K562 (cell line): ENCODE measurements around the gene C19orf67. TPM values are rescaled to one million over a fixed set of nuclear protein-coding genes. Genes with fewer than 3 reads are reported as not detected.

Source experiments
- DACH1 ChIP-seq: fragments of 450-650 bp; IDR thresholded peaks from 2 replicates; pipeline ENCODE4 v1.6.1; 2018; ENCODE audit not compliant: partially characterized antibody
- ETV6 ChIP-seq, 3 experiments: fragments of 150-350 bp in 1 of 3; sonication (generic) in 1 of 3; formaldehyde crosslinking in 1 of 3; IDR thresholded peaks; 2 replicates each; pipeline versions ENCODE4 v1.6.1 to v1.8.0; 2014 to 2022; ENCODE audit warnings: borderline replicate concordance in 2 of 3, low read depth in 2 of 3, antibody characterized with exemption in 1 of 3, low read length in 1 of 3, mild to moderate bottlenecking in 1 of 3, missing genetic modification reagents in 1 of 3
- MECOM ChIP-seq: fragments of 250-450 bp; sonication (Bioruptor Pico); IDR thresholded peaks from 2 replicates; pipeline ENCODE4 v1.8.0; 2022; ENCODE audit warnings: inconsistent platforms
- NCOA2 ChIP-seq, 2 experiments: fragments of 450-650 bp; IDR thresholded peaks; 2 replicates each; pipeline ENCODE4 v1.6.1; 2018; ENCODE audit warnings: mild to moderate bottlenecking in 2 of 2, moderate library complexity in 1 of 2; ENCODE audit not compliant: partially characterized antibody in 2 of 2
- NFRKB ChIP-seq: fragments of 450-650 bp; IDR thresholded peaks from 2 replicates; pipeline ENCODE4 v1.6.1; 2016; ENCODE audit warnings: low read depth
- PHB2 ChIP-seq: fragments of 450-650 bp; IDR thresholded peaks from 2 replicates; pipeline ENCODE4 v1.6.1; 2017; ENCODE audit warnings: low read depth
- POLR3G ChIP-seq: IDR thresholded peaks from 2 replicates; pipeline ENCODE4 v1.6.1; 2011; ENCODE audit not compliant: insufficient read length, insufficient replicate concordance; ENCODE audit errors: extremely low read depth
- PTRF ChIP-seq: fragments of 450-650 bp; IDR thresholded peaks from 2 replicates; pipeline ENCODE4 v1.6.1; 2016; ENCODE audit warnings: mild to moderate bottlenecking, missing genetic modification characterization, missing compliant biosample characterization
- RNF2 ChIP-seq: sonication (generic); IDR thresholded peaks from 2 replicates; pipeline ENCODE4 v1.6.1; 2016
- SAFB ChIP-seq: fragments of 200-400 bp; formaldehyde crosslinking; IDR thresholded peaks from 2 replicates; pipeline ENCODE4 v1.6.1; 2017; ENCODE audit warnings: low read depth, low read length, borderline replicate concordance
- SMC3 ChIP-seq: conservative IDR thresholded peaks from 2 replicates; pipeline ENCODE4 v1.6.1; 2011; ENCODE audit warnings: low read depth, low read length, improper control_type of control experiment; ENCODE audit not compliant: insufficient read depth
- SRSF1 ChIP-seq: fragments of 200-400 bp; formaldehyde crosslinking; IDR thresholded peaks from 2 replicates; pipeline ENCODE4 v1.6.1; 2017; ENCODE audit warnings: mild to moderate bottlenecking, low read depth, low read length, moderate library complexity
- TEAD2 ChIP-seq: fragments of 450-650 bp; IDR thresholded peaks from 2 replicates; pipeline ENCODE4 v1.6.1; 2016; ENCODE audit warnings: missing genetic modification characterization, control low read depth, missing compliant biosample characterization
- ZNF133 ChIP-seq: fragments of 250-450 bp; sonication (Bioruptor Pico); IDR thresholded peaks from 2 replicates; pipeline ENCODE4 v1.4.0; 2020; ENCODE audit warnings: mild to moderate bottlenecking
- ZNF146 ChIP-seq: IDR thresholded peaks from one replicate; pipeline ENCODE4 v1.6.1; 2018; ENCODE audit warnings: missing compliant biosample characterization; ENCODE audit not compliant: unreplicated experiment
- ZNF644 ChIP-seq: fragments of 200-800 bp; sonication (Bioruptor generic); IDR thresholded peaks from 2 replicates; pipeline ENCODE4 v1.6.1; 2016; ENCODE audit warnings: low read depth, missing genetic modification characterization, missing compliant biosample characterization
- polyA plus RNA-seq, 8 experiments: library from polyadenylated mRNA; depleted of rRNA in 4 of 8; stranded (reverse) in 5 of 8; unstranded in 3 of 8; fragments of >200 nt; fragmentation: Nextera tagmentation in 2 of 8; fragmentation: Illumina TruSeq in 1 of 8; extraction: Ambion mirVana in 2 of 8; extraction: Trizol in 1 of 8; gene quantifications; 2 replicates each; pipeline versions ENCODE4 v1.2.1 to v1.2.3, GENCODE V29; 2011 to 2014; ENCODE audit warnings: inconsistent platforms in 1 of 8, missing spikeins in 1 of 8
- total RNA-seq, 7 experiments: library from RNA; depleted of rRNA in 6 of 7; stranded (reverse); fragments of >200 nt in 6 of 7; fragmentation: Illumina TruSeq in 2 of 7; extraction: Trizol in 2 of 7; gene quantifications; 2 replicates each; pipeline versions ENCODE4 v1.2.1 to v1.2.3, GENCODE V29; 2011 to 2021; ENCODE audit warnings: low replicate concordance in 1 of 7
- TF ChIP-seq, protein P1 (sequence below): fragments of 450-650 bp; IDR thresholded peaks from 2 replicates; pipeline ENCODE4 v1.6.1; 2016; ENCODE audit warnings: low read depth

The C19orf67 gene
- total and polyA plus RNA-seq, 9 of the 15 experiments (the other 6 are each of a cell fraction or from before 2014, with no cell fraction given), result 0.29 to 1.8 (median 0.51) TPM; not detected in 3

DNA sequence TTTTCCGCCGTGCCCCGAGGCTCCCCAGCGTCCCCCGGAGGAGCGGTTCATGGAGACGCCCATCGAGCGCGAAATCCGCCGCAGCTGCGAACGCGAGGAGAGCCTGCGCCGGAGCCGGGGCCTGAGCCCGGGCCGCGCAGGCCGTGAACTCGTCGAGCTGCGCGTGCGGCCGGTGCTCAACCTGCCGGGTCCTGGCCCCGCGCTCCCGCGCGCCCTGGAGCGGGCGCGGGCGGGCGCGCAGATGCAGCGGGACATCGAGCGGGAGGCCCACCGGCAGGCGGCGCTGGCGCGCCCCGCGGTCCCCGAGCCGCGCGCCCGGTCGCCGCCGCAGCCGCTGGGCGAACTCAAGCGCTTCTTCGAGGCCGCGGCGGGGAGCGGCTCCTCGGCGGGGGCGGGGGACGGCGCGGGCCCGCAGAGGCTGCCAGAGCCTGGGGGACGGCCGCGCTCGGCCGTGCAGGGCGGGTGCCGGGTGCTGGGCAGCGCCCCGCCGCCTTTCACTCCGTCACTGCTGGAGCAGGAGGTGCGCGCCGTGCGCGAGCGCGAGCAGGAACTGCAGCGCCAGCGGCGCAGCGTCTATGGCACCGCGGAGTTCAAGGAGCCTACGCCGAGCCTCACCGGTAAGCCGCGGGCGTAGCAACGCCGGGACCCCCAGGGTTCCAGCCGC, 12.2 kb downstream of the C19orf67 start (continued):
- TF ChIP-seq ETV6 (IDR thresholded peaks at IDR 0.05; ENCODE audit: borderline replicate concordance in 1 of 2, low read depth in 2 of 2, low read length in 1 of 2) (no peak), ETV6 (CRISPR knock-in tag; IDR thresholded peaks at IDR 0.05; ENCODE audit: borderline replicate concordance) (no peak), SMC3 (peak; percentile 48; the same call in 1 of the 2 replicates), SRSF1 (no peak), MECOM (CRISPR knock-in tag) (no peak), RNF2 (no peak), PHB2 (no peak), NCOA2 (IDR thresholded peaks at IDR 0.05; ENCODE audit: partially characterized antibody in 2 of 2) (no peak), PTRF (tag) (no peak), TEAD2 (tag) (no peak), DACH1 (no peak), POLR3G (no peak), ZNF146 (CRISPR knock-in tag) (no peak), ZNF644 (no peak), ZNF133 (CRISPR knock-in tag) (no peak), SAFB (no peak), NFRKB (no peak)
- TF ChIP-seq, protein P1, sequence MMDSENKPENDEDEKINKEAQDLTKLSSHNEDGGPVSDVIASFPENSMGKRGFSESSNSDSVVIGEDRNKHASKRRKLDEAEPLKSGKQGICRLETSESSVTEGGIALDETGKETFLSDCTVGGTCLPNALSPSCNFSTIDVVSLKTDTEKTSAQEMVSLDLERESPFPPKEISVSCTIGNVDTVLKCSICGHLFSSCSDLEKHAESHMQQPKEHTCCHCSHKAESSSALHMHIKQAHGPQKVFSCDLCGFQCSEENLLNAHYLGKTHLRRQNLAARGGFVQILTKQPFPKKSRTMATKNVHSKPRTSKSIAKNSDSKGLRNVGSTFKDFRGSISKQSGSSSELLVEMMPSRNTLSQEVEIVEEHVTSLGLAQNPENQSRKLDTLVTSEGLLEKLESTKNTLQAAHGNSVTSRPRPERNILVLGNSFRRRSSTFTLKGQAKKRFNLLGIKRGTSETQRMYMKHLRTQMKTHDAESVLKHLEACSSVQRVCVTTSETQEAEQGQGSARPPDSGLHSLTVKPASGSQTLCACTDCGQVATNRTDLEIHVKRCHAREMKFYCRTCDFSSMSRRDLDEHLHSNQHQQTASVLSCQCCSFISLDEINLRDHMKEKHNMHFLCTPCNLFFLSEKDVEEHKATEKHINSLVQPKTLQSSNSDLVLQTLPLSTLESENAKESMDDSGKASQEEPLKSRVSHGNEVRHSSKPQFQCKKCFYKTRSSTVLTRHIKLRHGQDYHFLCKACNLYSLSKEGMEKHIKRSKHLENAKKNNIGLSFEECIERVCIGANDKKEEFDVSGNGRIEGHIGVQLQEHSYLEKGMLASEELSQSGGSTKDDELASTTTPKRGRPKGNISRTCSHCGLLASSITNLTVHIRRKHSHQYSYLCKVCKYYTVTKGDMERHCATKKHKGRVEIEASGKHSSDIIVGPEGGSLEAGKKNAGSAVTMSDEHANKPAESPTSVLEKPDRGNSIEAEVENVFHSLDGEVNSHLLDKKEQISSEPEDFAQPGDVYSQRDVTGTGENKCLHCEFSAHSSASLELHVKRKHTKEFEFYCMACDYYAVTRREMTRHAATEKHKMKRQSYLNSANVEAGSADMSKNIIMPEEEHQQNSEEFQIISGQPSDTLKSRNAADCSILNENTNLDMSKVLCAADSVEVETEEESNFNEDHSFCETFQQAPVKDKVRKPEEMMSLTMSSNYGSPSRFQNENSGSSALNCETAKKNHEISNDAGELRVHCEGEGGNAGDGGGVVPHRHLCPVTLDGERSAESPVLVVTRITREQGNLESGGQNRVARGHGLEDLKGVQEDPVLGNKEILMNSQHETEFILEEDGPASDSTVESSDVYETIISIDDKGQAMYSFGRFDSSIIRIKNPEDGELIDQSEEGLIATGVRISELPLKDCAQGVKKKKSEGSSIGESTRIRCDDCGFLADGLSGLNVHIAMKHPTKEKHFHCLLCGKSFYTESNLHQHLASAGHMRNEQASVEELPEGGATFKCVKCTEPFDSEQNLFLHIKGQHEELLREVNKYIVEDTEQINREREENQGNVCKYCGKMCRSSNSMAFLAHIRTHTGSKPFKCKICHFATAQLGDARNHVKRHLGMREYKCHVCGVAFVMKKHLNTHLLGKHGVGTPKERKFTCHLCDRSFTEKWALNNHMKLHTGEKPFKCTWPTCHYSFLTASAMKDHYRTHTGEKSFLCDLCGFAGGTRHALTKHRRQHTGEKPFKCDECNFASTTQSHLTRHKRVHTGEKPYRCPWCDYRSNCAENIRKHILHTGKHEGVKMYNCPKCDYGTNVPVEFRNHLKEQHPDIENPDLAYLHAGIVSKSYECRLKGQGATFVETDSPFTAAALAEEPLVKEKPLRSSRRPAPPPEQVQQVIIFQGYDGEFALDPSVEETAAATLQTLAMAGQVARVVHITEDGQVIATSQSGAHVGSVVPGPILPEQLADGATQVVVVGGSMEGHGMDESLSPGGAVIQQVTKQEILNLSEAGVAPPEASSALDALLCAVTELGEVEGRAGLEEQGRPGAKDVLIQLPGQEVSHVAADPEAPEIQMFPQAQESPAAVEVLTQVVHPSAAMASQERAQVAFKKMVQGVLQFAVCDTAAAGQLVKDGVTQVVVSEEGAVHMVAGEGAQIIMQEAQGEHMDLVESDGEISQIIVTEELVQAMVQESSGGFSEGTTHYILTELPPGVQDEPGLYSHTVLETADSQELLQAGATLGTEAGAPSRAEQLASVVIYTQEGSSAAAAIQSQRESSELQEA, result no peak
